ENCODE data around the gene HECTD2.
"Not testable (repeated sequence)": the region's sequence is repeated elsewhere in the genome, so short reads cannot be mapped to it uniquely, and the experiment has no call there.

The HECTD2 gene, protein sequence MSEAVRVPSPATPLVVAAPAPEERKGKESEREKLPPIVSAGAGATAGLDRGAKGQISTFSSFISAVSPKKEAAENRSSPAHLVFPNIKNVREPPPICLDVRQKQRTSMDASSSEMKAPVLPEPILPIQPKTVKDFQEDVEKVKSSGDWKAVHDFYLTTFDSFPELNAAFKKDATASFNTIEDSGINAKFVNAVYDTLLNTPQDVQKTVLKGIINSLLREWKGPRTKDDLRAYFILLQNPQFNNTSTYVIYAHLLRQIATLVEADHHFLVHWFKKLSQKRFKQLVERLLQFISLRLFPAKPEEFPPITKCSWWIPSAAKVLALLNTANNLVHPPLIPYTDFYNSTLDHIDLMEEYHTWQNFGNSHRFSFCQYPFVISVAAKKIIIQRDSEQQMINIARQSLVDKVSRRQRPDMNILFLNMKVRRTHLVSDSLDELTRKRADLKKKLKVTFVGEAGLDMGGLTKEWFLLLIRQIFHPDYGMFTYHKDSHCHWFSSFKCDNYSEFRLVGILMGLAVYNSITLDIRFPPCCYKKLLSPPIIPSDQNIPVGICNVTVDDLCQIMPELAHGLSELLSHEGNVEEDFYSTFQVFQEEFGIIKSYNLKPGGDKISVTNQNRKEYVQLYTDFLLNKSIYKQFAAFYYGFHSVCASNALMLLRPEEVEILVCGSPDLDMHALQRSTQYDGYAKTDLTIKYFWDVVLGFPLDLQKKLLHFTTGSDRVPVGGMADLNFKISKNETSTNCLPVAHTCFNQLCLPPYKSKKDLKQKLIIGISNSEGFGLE

DNA sequence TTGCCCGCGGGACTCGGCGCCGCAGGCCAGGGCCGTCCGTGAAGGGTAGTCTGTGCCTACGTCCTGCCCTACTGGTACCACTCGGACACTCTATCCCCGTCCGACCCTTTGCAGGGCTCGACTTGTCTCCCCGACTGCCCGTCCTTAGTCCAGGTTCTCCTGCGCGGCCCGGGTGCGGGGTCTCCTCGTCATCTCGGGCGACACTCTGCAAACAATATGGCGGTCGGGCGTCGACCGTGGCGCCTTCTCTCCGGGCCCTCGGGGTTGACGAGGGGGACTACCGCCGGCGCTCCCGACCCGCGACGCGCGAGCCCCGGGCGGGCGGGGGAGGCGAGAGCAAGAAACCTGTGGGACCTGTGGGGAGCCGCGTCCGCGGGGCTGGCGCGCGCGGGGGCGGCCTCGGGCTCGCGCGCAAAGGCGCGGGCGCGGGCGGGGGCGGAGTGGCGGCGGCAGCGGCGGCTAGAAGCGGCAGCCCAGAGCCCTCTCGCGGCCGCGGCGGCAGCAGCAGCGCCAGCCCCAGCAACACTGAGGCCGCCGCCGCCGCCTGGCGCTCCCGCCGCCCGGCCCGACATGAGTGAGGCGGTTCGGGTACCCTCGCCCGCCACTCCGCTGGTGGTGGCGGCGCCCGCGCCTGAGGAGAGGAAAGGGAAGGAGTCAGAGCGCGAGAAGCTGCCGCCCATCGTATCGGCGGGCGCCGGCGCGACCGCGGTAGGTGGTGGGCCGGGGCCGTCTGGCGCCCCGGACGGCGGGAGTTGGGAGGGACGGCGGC is at the start of gene HECTD2:
Gene HECTD2, plus strand, starts transcription at position 476 of the 769 bp plus-strand sequence. Its CDS starts 95 bp downstream, at position 571.
- peak; percentile 79 for DNase-seq

DNA sequence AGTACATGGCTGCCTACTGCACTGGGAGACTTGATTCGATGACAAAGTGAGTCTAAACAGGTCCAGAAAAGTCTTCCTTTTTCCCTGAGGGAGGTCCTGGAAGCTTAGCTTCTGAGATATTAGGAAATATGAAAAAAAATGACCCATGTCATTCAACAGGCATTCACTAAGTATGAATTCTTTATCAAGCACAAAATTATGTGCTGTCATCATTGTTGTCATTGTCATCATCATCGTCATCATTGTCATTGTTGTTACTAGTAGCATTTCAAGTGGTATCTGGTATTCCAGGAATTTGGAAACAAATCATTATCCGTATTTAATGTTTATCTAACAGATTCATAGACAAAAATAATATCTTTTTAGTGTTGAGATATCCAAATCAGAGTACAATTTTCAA is 49.7 kb upstream of the HECTD2 start:
- no peak for DNase-seq

DNA sequence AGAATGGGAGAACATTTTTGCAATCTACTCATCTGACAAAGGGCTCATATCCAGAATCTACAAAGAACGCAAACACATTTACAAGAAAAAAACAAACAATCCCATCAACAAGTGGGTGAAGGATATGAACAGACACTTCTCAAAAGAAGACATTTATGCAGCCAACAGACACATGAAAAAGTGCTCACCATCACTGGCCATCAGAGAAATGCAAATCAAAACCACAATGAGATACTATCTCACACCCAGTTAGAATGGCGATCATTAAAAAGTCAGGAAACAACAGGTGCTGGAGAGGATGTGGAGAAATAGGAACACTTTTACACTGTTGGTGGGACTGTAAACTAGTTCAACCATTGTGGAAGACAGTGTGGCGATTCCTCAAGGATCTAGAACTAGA is 44.6 kb upstream of the HECTD2 start:
- not testable (repeated sequence) for DNase-seq

DNA sequence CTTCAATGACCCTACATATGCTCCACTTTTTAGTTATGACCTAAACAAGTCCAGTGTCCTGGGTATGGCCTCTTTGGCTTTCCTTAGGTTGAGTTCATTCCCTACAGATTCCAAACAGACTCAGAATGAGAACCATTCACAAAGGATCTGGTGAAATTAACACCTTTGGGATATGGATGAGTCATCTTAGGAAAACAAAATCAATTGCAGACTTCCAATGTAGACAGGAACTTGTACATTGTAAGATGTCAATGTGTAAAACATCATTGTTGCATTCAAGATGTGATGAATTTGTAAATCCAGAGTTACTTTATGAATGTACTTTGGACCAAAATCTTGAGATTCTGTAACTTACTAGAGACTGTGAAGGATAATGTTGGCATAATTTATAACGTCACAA is 43.4 kb upstream of the HECTD2 start:
- no peak for DNase-seq

DNA sequence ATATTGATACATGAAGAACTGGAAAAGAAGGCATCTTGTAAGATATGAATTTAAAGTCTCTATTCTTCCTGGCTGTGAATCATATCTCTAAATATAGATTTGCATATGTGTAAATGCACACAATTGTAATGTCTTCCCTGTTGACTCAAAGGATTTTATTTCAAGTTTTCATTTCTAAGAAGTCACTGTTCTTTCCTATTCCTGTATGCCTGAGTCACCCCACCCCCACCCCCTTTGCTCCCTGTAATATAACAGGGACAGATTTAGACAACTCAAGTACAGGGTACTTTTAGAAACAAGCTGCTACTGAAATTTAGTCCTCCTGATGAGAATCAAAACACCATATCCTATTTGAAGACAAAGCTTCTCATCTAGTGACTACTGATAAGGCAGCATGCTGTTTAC is 43.0 kb upstream of the HECTD2 start:
- DNase-seq: no peak

DNA sequence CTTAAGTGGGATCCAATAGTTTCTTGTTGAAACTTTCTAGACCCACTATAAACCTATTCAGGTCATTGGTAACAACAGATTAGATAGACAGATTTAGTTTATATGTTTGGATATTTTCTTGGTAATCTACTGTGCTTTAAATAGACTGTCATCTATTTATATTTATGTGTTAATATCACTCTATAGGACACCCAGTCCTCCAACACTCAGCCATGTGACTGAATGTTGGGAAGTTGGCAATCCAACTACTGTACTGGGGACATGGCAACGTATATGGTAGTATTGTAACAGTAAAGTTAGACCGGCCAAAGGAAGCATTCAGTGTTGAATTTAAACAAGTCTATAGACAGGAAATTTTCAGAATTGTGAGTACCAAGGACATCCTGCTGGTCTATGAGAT is 42.6 kb upstream of the HECTD2 start:
- no peak for DNase-seq

DNA sequence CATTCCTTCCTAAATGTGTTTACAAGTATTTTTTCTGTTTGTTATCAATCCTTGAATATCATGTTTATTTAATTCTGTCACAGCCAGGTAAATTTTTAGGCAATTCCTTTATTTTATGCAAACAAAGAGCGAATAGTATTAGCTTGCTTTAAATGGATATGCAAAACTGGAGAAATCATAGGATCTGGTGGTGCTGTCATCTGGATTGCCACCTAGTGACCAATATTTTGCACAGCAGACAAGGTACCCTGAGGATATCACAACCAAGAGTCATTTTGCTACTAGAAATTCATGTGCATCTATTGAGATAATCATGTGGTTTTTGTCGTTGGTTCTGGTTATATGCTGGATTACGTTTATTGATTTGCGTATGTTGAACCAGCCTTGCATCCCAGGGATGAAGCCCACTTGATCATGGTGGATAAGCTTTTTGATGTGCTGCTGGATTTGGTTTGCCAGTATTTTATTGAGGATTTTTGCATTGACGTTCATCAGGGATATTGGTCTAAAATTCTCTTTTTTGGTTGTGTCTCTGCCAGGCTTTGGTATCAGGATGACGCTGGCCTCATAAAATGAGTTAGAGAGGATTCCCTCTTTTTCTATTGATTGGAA is 40.1 kb upstream of the HECTD2 start:
- not testable (repeated sequence) for DNase-seq

DNA sequence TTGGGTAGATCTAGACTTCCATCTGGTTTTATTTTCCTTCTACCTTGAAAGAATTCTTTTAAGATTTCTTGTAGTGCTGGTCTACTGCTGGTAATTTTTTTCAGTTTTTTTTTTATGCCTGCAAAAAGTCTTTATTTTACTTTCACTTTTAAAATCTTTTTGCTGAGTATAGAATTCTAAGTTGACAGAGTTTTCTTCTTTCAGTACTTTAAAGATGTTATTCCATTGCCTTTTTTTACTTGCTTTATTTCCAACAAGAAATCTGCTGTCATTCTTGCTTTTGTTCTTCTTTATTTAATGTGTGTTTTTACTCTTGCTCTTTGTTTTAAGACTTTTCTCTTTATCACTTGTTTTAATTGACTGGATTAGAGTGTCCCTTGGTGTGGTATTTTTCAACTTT is 36.1 kb upstream of the HECTD2 start:
- DNase-seq: no peak

DNA sequence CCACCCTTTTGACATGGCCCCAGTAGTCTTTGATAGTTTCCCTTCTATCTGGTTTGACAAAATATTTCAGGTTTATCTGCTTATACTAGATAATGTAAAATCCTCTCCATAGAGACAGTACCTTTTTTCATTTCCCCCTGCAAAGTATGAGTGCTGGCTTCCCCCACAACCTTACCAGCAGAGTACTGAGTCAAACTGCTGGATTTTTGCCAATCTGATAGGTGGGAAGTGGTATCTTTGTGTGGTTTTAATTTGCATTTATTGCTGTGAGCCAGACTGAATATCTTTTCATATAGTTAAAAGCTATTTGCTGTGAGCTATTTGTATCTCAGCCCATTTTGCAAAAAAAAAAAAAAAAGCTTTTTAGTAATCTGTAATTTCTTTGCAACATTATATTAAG is 32.1 kb upstream of the HECTD2 start:
- peak; percentile 18 for DNase-seq

DNA sequence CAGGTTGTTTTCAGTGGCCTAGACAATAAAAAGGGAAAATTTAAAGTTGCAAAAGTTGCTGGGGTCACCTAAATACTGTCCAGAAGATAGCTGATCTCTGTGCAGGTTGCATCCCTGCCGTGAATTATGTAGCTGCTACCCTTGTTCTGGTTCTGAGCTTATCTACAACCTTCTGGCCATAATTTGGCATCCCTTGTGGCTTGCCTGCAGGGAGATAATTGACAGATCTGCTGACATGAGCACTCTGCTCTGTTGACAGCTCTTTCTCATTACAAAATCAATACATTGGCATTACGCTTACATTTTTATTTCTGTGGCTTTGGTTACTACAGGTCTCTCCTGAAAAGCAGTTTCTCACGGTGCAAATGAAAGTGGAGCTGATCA is 29.3 kb upstream of the HECTD2 start:
- no peak for DNase-seq

DNA sequence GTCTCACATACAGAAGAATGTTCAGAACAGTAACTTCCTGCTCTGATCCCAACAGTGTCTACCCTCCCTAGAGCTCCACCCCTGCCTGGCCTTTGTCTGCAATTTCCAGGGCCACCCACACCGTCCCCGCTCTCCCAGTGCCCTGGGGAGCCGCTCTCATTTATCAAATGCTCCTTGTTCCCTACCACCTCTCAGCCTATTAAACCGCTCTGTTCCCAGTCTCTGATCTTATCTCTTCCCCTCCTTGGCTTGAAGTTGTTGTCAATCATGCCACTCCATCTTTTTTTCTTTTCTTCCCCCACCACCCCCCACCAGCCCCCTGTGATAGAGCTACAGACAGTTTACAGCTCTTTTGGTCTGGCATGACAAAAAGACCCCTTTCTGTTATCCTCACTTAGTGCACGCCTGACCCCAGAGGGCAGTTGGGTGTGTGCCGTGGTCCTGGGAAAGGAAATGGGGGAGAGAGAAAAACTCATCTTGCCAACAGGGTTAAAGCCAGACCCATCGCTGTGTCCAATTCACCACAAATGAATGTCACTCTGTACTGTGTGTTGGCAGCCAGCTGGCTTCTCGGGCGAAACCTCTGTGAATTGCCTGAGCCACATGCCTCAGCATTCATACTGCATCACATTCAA is 28.8 kb upstream of the HECTD2 start:
- DNase-seq: no peak

DNA sequence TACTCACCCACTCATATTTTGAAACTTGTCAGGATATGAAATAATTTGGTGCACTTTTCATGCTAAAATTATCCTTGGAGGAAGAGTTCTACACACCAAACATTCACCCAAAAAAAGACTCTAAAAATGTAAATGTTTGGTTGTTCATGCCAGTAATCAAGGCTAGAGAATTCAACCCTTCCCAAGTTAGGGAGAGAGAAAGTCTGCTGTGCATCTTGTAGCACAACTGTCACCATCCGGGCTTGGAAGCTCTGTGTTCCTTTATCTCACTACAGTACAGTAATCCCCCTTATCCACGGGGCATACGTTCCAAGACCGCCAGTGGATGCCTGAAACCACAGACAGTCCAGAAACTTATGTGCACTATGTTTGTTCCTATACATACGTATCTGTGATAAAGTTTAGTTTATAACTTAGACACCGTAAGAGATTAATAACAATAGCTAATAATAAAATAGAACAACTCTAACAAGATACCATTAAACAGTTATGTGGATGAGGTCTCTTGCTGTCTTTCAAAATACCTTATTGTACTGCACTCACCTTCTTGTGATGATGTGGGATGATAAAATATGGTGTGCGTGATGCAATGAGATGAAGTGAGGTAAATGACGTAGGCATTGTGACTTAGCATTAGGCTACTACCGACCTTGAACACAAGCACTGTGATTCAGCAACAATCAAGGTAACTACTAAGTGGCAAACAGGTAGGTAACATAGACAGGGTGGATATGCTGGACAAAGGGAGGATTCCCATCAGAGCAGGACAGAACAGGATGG is 24.6 kb upstream of the HECTD2 start:
- DNase-seq: no peak

DNA sequence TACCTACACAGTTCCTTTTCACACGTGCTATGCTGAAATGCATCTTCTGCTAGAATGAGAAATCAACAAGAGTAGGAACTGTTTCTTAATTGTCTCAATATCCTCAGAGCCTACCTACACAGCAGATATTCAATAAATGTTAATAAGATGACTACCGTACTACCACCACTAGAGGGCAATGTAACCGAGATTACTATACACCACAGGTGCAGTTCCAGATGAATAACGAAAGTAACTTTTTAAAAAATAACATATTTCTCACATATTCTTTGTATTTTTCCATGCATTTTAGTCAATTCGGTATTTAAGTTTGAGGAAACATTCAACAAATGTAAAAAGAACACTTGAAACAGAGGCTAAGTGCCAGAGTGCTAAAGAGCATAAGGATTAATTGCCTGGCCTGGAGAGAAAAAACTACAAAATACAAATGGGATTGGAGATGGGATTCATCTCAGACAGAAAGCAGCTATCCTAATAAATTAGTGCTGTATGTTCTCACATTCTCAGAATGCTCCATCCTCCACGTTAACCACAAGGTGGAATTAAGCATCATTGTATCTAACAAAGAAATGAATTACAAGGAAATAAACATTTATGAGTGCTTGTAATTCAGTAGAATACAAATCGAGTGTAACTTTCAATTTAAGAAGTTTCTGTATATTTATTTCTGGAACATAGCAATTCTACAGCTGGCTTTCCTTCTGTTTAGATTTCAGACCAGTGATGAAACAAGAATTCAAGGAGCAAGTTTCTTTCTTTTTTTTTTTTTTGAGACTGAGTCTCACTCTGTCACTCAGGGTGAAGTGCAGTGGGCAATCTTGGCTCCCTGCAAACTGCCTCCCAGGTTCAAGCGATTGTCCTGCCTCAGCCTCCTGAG is 20.3 kb upstream of the HECTD2 start:
- peak; percentile 5 for DNase-seq

DNA sequence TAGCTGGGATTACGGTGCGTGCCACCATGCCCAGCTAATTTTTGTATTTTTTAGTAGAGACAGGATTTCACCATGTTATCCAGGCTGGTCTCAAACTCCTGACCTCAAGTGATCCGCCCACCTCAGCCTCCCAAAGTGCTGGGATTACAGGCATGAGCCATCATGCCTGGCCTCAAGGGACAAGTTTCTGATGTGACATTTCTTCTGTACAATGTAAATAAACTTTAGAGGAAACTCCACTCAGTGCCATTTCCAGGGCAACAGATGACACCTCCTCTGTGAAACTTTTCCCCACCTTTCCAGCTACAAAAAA is 19.7 kb upstream of the HECTD2 start:
- not testable (repeated sequence) for DNase-seq

DNA sequence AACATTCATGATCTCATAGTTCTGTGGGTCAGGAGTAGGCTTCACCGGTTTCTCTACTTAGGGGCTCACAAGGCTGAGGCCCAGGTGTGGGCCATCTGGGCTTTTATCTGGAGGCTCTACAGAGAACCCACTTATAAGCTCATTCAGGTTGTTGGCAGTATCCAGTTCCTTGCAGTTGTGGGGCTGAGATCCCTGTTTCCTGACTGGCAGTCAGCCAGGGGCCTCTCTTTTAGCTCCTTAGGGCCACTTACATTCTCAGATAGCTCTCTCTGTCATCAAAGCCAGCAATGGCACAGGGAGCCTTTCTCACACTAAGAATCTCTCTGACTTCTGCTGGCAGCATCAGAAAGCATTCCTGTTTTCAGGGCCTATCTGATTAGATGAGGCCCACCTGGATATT is 18.2 kb upstream of the HECTD2 start:
- no peak for DNase-seq

DNA sequence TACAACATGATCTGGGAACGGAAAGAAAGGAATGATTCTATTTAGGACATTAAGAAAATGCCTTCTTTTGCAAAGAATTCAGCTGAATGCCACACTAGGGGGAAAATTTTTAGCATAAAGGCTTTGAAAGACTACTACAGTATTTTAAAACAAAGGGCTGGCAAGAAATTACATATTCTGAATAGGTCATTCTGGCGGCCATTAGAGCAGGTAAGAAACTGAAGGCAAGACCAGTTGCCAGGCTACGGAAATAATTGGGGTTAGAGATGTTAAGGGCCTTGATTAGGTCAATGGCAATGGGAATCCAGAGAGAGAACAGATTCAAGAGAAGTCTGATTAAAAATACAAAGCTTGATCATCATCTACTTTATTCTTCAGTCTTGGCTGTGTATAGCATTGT is 3.8 kb upstream of the HECTD2 start:
- DNase-seq: no peak

DNA sequence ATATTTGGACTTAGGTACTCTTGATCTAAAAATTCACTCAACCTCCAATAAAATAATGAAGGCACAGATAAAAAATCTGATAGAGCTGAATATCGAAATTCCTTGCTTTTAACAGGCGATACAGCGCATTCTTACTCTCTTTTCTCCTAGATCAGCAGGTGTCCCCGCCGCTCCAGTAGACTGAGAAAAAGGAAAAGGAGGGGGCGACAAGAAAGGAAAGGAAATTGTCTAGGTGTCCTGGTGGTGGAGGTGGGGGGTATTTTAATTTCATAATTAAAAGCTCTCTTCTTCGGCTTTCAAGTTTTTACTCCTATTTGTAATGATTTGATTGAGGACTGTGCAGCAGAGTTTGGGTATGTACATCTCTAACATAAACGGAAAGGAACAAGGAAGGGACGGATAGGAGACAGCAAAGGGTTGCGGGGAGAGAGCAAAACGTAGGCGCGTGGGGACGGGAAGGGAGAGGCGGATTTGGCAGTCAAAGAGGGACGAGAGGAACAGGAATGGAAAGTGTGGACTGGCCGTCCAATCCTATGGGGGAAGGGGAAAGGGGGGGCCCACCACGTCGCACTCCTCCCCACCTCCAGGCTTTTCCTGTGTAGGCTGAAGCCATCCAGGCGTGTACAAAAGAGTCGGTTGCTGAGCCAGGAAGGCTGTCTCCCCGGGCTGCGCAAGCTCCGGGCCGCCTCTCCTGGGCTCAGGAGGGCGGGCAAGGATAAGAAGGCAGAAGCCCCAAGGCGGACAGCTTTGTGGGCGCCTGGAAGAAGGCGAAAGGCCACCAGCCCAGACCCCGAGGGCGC is 875 bp upstream of the HECTD2 start:
- DNase-seq: no peak

DNA sequence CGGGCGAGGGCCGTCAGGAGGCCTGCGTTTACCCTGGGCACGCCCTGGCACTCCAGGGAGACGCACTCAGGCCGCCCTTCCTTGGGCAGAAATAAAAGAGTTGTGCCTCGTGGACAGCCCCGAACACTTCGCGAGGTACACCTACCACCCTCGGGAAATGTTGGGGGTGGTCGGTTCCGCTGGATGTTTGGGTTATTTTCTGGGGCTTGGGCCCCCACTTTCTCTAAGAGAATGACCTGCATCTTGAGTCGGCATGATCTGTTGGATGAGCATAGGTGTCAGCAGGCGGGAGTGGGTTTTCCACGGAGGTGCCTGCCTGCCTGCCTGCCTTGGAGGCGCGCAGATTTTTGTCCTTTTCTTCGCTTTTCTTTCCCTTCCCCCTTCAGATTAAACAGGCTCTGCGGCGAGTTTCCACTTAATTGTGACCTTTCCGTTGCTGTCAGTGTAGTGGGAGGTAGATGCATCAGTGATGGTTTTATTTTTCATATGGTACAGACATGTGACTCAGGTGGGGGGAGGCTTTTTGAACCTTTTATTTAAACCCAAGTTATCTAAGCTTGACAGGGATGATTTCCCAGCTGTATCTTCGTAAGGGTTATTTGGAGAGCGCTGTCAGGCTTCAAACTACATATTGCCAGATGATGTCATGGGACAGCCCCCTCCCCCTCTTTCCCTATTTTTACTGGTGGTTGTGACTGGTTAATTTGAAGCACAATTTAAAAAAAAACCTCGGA is 661 bp downstream of the HECTD2 start:
- DNase-seq: peak; percentile 11

DNA sequence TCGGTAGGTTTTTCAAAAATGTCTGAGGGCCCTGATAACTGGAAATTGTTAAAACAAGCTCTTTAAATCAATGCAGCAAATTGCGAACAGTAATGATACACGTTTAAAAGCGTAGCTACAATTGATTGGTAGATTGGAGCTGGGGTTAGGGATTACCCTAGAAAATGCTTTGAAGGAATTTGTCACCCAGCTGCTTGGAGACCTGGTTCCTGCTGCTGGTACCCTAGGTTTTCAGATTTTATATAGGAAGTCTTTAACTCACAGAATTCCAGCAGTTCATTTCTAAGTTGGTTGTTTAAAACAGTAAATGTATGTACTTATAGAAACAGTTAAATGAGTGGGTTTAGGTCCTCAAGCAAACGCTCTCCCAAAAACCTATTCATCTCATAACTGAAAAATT is 1.5 kb downstream of the HECTD2 start:
- no peak for DNase-seq

Measured in activated T-cell treated with anti-CD3 and anti-CD28 coated beads for 4 hours (primary cell).